NCI-H1048 (cell line): ENCODE results near the gene MPI.
"Not testable (repeated sequence)": the region's sequence is repeated elsewhere in the genome, so short reads cannot be mapped to it uniquely, and the experiment has no call there.

Experiments
- DNase-seq: peaks from one replicate; lab custom pipeline; 2025; lab: John Stamatoyannopoulos, UW

MPI gene

GRCh38 chr15:74892931-74893330 lies 3.1 kb downstream of the MPI start:
- DNase-seq = no peak

- DNase-seq = no peak
Observed at GRCh38 chr15:74893627-74894026, 3.8 kb downstream of the MPI start.

DNA sequence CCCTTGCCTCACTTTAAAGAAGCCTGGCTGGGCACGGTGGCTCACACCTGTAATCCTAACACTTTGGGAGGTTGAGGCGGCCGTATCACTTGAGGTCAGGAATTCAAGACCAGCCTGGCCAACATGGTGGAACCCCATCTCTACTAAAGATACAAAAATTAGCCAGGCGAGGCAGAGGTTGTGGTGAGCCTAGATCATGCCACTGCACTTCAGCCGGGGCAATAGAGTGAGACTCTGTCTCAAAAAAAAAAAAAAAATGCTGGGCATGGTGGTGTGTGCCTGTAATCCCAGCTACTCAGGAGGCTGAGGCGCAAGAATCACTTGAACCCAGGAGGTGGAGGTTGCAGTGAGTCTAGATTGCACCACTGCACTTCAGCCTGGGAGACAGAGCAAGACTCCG lies 4.5 kb downstream of the MPI start:
- not testable (repeated sequence) for DNase-seq

GRCh38 chr15:74895830-74896229 lies 6.0 kb downstream of the MPI start:
- no peak for DNase-seq

DNA sequence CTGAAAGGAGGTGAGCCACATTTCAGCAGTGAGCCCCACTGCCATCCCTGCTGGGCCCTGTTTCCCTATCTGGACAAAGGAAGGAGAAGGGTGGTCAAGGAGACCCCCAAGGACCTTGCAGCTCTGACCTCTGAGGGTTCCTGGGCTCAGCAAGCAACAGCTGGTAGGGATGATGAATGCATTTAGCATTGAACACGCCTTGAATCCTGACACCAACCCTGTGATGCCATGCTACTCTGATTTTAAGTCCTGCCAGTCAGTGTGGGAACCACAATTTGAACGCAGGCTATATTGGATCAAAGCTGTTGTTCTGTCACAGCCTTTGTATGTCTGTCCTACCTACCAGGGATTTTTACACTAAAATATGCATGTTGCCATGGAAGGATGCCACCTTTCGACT lies 6.5 kb downstream of the MPI start:
- no peak for DNase-seq

DNA sequence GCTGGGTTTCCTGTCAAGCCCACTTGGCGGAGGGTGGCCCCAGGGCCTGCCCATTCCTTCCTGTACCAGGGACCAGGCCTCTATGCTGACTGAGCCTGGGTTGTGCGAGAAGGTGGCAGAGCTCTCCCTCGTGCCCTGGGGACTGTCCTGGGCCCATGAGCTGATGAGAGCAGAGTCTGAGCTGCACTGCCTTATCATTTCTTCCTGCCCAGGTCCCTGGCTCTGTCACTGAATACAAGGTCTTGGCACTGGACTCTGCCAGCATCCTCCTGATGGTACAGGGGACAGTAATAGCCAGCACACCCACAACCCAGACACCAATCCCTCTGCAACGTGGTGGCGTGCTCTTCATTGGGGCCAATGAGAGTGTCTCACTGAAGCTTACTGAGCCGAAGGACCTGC lies 7.5 kb downstream of the MPI start:
- DNase-seq = no peak

- DNase-seq = peak; percentile 24
Observed at GRCh38 chr15:74901612-74902063, 11.8 kb downstream of the MPI start.

DNA sequence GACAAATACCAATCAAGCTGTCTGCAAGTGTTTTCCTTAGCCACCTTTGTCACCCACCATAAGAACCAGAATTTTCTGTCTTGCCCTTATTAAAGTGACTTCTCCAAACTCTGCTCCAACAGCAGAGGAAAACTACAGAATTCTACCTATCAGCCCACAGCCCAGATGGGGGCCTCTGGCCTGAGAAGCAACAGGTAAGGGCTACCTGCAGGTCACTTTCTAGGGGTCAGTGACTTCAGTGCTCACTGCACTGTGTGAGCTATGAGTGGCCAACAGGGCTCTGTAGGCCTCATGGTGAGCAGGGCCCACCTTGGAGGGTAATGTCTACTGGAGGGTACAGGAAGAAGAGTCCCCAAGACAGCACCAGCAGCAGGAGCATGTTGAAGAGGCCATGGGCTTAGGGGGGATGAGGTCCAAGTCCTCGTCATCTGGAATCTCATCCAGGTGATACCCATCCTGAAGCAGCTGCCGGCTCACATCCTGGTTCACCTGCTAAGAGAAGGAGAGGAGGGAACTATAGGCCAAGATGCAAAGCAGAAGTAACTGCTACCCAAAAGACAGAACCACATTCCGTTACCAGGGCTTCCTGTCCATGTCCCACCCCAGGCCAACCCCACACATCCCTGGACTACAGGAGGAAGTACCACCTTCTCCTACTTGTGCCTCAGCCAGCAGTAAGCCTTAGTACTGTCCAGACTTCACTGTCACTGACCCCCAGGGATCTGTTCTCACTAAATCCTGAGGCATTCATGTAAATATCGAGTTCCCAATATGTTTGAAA lies 12.6 kb downstream of the MPI start:
- no peak for DNase-seq

- DNase-seq = no peak
Observed at GRCh38 chr15:74903676-74904075, 13.8 kb downstream of the MPI start.

- no peak for DNase-seq
Observed at GRCh38 chr15:74904190-74904805, 14.5 kb downstream of the MPI start.

DNA sequence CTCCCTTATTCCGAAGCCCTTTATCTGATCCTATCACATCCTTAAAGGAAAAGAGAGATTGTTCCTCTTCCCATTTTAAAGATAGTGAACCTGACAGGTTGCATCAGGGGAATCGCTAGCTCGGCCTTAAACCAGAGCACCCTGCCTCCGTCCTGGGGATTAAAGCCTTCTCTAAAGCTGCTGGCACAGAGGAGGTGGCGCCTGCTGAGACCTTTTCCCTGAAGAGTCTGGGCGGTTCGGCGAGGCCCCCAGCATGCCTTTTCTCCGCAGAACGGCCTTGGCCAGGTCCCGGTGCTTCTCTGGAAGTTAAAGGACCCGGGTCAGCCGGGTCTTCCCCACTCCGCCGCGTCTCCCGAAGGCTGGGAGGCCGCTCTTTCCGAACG lies 16.2 kb downstream of the MPI start:
- no peak for DNase-seq

DNA sequence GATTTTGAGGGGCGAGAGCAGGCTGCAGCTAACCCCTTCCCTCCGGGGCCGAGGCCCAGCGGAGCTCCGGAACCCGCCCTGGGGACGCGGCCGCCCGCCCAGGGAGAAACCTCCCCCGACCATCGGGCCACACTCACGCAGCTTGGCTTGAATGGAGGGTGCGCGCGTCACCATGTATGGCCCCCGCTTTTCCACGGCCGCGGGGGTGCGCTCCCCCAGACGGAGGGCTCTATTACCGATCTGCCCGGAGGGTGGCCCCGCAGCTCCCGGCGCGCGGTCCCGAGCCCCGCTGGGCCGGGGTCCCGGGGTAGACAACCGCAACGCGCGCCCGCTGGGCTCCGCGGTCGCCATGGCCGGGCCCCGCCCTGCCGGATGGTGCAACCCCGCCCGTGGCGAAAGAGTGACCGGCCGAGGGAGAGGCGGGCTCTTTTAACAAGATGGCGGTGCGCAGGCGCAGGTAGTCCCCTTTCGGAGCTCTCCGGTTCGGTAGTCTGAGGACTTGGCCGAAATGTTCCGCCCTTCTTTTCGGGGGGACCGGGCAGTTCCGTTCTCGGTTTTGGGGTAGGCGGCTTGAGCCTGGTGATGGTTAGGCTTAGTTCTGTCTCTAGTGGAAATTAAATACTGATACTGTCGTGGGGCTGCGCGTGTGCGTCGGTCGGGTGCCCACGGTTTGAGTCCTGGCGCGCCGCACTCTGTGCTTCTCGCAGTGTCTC lies 16.8 kb downstream of the MPI start, which contains the start of gene FAM219B:
Gene FAM219B, minus strand, starts transcription at position 402 of the 713 bp plus-strand sequence. Its CDS starts 51 bp downstream, at position 351.
- peak; percentile 30 for DNase-seq

GRCh38 chr15:74907163-74907870 lies 17.5 kb downstream of the MPI start:
- no peak for DNase-seq

- no peak for DNase-seq
Observed at GRCh38 chr15:74908635-74909034, 18.8 kb downstream of the MPI start.

DNA sequence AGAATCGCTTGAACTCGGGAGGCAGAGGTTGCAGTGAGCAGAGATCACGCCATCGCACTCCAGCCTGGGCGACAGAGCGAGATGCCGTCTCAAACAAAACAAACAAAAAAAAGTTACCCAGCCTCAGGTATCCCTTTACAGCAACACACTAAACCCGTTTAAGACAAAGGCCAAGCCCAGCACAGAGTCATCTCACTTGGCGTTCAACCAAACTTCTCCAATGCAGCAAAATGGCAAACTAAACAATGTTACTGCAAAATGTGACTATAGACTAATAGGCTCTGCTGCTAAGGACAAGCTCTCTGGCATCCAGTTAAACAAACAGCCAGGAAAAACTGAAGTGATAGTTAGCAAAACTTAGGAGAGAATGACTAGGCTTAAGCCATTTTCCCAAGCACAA lies 23.2 kb downstream of the MPI start:
- no peak for DNase-seq

DNA sequence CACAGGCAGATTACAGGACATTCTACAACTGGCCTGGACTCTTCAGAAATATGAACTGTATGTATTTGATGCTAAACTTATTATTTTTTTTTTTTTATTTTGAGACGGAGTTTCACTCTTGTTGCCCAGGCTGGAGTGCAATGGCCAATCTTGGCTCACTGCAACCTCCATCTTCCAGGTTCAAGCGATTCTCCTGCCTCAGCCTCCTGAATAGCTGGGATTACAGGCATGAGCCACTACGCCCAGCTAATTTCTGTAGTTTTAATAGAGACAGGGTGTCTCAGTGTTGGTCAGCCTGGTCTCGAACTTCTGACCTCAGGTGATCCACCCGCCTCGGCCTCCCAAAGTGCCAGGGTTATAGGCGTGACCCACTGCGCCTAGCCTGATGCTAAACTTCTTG lies 24.0 kb downstream of the MPI start:
- DNase-seq = not testable (repeated sequence)

DNA sequence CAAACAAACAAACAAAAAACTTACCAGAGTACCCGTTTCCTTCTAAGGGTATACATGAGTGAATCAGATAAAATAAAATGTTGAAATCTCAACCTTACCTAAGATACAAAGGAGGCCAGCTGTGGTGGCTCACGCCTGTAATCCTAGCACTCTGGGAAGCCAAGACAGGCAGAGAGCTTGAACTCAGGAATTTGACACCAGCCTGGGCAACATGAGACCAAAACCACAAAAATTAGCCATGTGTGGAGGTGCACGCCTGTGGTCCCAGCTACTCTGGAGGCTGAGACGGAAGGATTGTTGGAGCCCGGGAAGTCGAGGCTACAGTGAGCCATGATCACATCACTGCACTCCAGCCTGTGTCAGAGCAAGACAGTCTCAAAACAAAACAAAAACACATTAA lies 27.8 kb downstream of the MPI start:
- no peak for DNase-seq

DNA sequence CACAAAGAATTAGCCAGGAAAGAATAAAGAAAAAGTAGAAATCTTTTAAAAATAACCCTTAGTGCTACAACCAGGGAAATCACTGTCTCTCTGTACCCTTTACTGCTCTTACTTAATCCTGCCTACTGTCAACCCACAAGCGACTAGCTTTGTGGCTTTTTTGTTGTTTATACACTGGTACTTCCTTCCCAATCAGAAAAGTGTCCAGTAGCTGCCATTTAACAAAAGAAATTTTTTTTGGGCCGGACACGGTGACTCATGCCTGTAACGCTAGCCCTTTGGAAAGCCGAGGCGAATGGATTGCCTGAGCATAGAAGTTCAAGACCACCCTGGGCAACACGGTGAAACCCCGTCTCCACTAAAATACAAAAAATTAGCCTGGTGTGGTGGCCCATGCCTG lies 30.6 kb downstream of the MPI start:
- no peak for DNase-seq

DNA sequence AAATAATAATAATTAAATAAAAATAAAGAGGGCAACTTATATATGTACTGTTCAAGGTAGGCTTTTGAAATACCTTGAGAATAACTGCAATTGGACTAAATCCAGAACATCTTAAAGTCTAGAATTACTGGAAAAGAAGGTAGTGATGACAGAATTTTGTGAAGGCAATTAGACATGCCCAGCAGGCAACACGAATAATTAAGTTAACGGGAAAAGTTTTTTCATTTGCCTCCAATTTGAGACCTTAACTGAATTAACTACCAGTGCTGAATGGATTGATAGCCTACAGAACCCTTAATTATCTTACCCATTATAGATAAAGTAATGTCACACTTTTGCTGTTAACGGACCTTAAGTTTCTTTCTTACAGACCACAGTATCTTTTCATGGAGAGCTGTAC lies 34.7 kb downstream of the MPI start:
- no peak for DNase-seq

GRCh38 chr15:74928771-74929198 lies 38.9 kb downstream of the MPI start:
- DNase-seq = no peak

DNA sequence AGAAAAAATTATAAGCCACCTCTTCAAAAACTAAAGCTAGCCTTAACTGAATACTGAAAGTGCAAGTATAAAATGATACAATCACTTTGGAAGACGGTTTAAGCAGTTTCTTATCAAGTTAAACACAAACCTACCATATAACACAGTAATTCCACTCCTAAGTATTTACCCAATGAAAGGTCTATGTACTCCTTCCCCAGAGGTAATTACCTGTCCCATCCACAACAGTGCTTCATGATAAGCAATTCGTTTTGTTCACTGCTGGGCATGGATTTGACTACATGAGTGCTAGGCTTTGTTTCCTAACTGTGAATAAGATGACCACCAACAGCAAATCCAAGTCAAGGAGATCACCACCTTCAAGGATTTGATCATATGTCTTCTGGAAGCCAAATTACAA lies 43.7 kb downstream of the MPI start:
- no peak for DNase-seq

DNA sequence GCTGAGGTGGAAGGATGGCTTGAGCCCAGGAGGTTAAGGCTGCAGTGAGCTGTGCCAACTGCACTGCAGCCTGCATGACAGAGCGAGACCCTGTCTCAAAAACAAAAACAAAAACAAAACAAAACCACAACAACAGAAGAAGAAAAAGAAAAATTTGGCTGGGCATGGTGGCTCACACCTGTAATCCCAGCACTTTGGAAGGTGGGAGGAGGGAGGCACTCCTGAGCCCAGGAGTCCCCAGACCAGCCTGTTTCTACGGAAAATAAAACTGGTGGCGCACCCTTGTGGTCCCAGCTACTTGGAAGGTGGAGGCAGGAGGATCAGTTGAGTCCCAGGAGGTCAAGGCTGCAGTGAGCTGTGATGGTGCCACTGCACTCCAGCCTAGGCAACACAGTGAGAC lies 45.4 kb downstream of the MPI start:
- DNase-seq = not testable (repeated sequence)

GRCh38 chr15:74937272-74937589 lies 47.4 kb downstream of the MPI start:
- DNase-seq = no peak
